T47D (cell line): ENCODE data around the gene PTPRT.

Experiments used
- DNase-seq, 2 experiments: peaks; one replicate each; pipeline versions ENCODE4 v3.0.0 to v3.0.0-alpha.2; 2011 to 2012; ENCODE audit warnings: low read depth in 1 of 2, low spot score in 1 of 2
- JUND ChIP-seq: IDR thresholded peaks from 2 replicates; pipeline ENCODE4 v1.6.1; 2012; ENCODE audit warnings: low read depth
- in situ Hi-C: cut with HindIII; loops from 2 replicates; pipeline ENCODE4 v1.10.0; 2016; ENCODE audit warnings: low sequenced_read_pairs, low pct_unique_long_range_greater_than_20kb

The PTPRT gene

GRCh38 chr20:43189554-43190331 lies at the start of gene PTPRT:
TSS of gene PTPRT (minus strand) at chr20:43189906. CDS start at chr20:43189733, 173 bp downstream.
- no peak for DNase-seq
- in situ Hi-C loops, result no loop called here
- TF ChIP-seq JUND, result no peak

GRCh38 chr20:43238833-43239232 lies 49.1 kb upstream of the PTPRT start:
- no peak for TF ChIP-seq JUND
- in situ Hi-C loops, result no loop called here
- peak; percentile 19 to 42 for DNase-seq

- TF ChIP-seq JUND, result no peak
- in situ Hi-C loops, result no loop called here
- no peak for DNase-seq
Measured at GRCh38 chr20:43238266-43238665, 48.6 kb upstream of the PTPRT start.

GRCh38 chr20:43237651-43238168 lies 48.0 kb upstream of the PTPRT start:
- TF ChIP-seq JUND, result no peak
- DNase-seq, result no peak
- in situ Hi-C loops, result no loop called here

- DNase-seq, result no peak
- in situ Hi-C loops, result no loop called here
- TF ChIP-seq JUND, result no peak
Measured at GRCh38 chr20:43235998-43236397, 46.3 kb upstream of the PTPRT start.

GRCh38 chr20:43231829-43232228 lies 42.1 kb upstream of the PTPRT start:
- in situ Hi-C loops, result no loop called here
- DNase-seq, result no peak
- TF ChIP-seq JUND, result no peak

- DNase-seq, result no peak
- in situ Hi-C loops, result no loop called here
- TF ChIP-seq JUND, result no peak
Measured at GRCh38 chr20:43229696-43230095, 40.0 kb upstream of the PTPRT start.

GRCh38 chr20:43220612-43221011 lies 30.9 kb upstream of the PTPRT start:
- no peak for DNase-seq
- in situ Hi-C loops, result no loop called here
- no peak for TF ChIP-seq JUND

- no peak for DNase-seq
- in situ Hi-C loops, result no loop called here
- TF ChIP-seq JUND, result no peak
Measured at GRCh38 chr20:43210901-43211300, 21.2 kb upstream of the PTPRT start.

- no peak for TF ChIP-seq JUND
- in situ Hi-C loops, result no loop called here
- DNase-seq, result no peak
Measured at GRCh38 chr20:43209831-43210230, 20.1 kb upstream of the PTPRT start.

GRCh38 chr20:43205699-43206098 lies 16.0 kb upstream of the PTPRT start:
- TF ChIP-seq JUND, result no peak
- no peak for DNase-seq
- in situ Hi-C loops, result no loop called here

GRCh38 chr20:43202100-43202499 lies 12.4 kb upstream of the PTPRT start:
- no peak for DNase-seq
- in situ Hi-C loops, result no loop called here
- no peak for TF ChIP-seq JUND

GRCh38 chr20:43198607-43199006 lies 8.9 kb upstream of the PTPRT start:
- no peak for TF ChIP-seq JUND
- no peak for DNase-seq
- in situ Hi-C loops, result no loop called here

- in situ Hi-C loops, result no loop called here
- no peak for TF ChIP-seq JUND
- DNase-seq, result no peak
Measured at GRCh38 chr20:43196243-43196642, 6.5 kb upstream of the PTPRT start.
